ENCODE data around the gene SH3RF3. TPM values are rescaled to one million over a fixed set of nuclear protein-coding genes. Genes with fewer than 3 reads are reported as not detected.

SH3RF3 gene
- total RNA-seq, 1 experiment from 2014 or later = 0.87 TPM

DNA sequence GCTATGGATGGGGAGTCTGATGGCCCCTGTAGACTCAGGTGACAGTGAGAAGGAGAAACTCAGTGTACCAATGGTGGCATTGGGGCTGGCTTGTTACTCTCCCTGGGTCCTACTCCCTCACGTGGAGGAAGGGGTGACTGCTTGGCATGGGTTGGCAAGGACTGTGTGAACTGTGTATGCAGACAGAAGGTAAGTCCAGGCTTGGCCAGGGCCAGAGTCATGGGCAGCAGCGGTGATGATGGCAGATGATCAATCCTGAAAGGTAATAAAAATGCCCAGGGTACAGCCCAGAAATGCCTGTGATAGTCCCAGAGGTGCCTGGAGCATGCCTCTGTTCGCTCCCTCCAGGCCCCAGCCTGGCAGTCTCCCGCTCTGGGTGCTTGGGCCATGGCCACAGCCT, 153.9 kb downstream of the SH3RF3 start:
- no peak for DNase-seq (ENCODE audit: low spot score)

DNA sequence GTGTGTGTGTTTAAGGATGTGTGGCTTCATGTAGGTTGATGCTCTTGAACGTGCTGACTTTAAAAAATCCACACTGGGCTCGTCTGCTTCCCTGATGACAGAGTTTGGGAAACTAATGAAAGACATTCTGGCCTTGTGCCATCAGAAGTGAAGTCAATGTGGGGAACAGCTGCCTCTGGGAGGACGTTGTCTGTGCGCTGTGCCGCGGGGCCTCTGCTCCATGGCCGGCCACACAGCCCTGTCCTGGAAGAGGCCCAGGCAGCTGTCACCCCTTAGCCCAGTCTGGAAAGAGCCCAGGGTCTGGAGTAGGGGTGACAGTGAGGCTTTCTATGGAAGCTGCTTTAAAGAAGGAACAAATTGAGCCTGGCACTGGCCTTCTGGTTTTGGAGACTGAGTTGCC, 155.8 kb downstream of the SH3RF3 start:
- DNase-seq (ENCODE audit: low spot score) = no peak

DNA sequence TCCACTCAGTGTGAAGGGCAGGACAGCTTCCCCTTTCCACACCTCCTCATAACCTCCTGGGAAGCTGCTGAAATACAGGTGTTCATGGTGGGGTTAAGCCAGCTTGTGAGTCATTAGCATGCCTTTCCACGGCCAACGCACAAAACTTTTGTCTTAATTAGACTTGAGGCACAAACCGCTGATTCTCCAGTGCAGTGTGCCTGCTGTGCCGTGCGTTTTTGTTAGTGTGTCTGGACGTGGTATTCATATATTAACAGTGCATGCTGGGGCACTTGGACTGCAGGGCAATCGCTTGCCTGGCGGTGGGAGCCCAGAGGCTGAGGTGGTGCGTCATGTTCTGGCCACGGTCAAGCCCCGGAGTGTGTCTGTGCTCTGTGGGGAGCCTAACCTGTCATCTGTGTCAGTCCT, 156.2 kb downstream of the SH3RF3 start:
- DNase-seq (ENCODE audit: low spot score) = no peak

DNA sequence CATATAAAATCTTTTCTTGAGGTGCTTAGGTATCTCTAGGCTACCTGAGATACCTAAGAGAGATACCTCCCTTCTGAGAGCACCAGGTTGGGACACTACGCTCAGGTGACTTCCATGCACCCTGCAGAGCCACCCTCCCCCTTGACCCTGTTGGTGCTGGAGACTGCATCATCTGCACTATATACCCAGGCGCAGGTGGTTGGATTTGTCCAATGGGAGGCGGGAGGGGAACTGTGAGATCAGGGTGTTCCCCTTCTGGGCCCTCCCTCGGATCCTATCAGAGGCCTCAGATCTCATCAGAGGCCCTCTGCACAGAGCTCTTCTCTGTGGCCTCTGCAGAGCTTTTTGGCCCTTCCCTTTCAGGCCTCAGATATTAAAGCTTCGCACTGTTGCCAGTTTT, 158.4 kb downstream of the SH3RF3 start:
- DNase-seq (ENCODE audit: low spot score) = no peak

DNA sequence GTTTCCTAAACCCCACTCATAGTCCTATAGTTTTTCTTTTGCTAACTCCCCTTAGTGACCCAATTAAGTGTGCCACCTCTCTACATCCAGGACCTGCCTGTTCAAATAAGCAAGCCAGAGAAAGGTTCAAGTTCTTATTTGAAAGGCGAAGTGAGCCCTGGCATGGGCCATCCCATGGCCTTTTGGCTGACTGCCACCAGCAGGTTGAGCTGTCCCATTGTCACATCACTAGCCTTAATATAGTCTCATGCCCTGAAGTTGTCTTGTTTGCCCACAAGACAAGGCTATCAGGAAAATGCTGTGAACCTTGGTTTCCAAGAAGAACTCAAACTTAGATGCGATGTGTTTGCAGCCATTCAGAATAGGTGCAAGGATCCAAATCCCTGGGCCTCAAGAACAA, 158.8 kb downstream of the SH3RF3 start:
- DNase-seq (ENCODE audit: low spot score) = no peak

DNA sequence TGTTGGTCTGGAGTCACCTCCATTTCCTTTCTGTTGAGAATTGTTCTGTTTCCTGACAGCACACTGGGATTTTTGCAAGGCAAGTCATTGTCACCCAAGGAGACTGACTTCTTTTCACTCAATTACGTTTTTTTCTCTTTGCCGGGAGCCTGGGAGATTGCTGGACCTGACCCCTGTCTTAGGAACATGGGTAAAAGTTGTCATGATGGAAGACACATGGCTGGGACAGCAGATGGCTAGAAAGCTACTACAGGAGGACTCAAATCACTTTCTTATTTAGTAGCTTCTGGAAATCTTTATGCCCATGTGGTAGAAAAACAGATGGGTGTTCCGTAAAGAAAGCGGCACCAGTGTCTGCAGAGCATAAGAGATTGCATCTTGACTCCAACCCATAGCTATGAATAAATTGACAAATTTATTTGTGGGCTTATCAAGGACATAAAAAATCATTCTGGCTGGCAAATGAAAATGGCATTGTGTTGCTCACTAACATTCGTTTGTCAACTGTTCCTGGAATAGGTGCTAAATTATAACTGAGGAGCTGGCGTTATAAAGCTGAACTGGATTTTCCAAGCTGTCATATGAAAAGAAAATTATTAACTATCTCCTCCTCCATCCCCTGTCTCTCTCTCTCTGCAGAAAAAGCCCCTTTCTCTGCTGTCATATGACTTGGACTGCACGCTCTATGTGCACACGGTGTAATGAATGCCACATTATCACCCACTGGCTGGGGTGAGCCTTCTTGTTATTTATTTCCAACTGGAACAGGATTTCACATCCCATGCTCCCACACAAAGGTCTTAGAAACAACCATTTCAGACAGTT, 159.8 kb downstream of the SH3RF3 start:
- no peak for DNase-seq (ENCODE audit: low spot score)

DNA sequence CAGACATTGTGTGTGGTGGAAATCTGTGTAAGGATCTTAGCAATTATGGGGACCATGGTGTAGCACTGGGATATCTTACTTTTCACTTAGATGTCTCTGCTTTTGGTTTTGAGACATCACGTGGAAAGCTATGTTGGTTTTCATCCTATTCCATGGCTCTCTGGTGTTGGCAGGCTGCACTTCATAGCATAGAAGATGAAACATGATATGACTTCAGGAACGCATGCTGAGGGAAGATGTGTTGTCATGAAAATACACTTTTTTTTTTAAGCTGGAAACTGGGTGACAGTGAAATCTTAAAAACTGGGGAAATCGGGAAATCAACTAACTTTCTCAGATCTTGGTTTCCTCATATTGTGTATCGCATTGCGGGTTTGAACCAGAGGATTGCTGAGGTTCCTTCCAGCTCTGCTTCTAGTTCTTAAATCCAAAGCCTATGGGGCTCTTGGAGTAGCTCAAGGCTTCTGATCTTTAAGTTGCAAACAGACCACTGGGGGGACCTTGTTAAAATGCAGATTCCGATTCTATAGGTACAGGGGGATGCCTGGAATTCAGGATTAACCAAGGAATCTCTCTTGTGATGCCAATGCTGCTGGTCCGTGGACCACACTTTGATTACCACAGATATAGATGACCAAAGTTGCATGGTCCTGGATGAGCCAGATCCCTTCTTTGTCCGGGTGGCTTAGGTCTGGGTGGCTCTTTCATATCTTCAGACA, 160.7 kb downstream of the SH3RF3 start:
- no peak for DNase-seq (ENCODE audit: low spot score)

DNA sequence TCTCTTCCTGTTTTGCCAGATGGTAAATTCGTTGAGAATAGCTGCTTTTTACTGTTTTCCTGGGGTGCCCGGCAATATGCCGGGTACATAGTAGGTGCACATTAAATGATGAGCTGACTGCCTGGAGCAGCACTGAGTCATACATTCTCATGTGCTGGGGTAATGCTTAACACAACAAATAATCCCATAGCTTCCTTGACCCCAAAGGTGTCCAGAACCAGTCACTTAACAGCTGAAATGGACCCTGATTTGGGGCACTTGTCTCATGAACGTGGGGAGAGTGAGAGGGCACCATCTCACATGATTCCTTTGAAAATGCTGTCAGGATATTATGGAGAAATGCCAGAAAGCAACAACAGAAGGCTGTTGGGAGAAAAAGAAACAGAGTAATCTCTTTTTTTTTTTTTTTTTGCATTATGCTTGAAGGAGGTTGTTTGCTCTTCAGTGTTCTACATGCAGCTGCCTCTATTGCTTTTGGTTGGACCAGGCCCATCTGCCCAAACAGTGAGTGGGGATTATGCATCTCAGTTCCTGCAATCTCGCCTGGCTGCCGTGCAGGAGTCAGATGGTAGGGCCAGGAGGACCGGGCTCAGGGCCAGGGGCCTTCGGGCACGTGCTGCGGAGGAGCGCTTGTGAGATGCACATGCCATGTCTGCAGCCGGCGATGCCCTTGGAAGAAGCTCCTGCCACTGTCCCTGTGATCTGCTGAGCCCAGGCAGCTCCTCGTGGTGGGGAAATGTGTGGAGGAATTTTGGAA, 162.1 kb downstream of the SH3RF3 start:
- no peak for DNase-seq (ENCODE audit: low spot score)

DNA sequence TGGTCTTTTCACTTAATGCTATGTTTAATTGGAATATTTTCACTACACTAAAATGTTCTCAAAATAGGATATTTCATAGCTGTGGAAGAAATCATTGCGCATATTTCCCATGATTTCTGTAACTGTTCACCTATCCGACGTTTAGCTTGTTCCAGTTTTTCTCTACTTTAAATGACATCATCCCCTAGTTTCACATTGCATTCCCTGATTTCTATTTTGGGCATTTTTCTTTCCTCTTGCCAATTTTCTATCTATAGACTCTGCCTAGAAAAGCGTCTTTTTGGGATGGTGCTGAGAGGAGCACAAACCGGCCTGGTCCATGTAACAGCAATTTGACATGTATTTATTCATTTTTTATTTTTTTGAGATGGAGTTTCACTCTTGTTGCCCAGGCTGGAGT, 163.4 kb downstream of the SH3RF3 start:
- DNase-seq (ENCODE audit: low spot score) = no peak

DNA sequence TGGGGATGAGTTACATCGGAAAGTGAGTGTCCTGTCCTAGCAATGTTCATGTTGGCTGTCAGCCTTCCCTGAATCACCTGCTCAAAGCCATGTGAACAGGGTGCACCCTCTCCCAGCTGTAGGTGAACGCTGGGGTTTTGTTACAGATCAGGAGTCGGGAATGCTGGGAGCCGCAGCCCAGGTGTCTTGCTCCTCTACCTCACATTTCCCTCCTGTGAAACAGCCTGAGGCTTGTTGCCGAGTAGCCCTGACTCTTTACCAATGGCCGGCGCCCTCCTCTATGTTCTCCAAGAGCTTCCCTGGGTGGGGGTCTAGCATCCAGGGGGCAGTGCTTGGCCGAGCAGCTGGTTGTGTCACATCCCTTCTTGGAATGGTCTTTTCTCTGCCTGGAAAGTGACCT, 164.7 kb downstream of the SH3RF3 start:
- DNase-seq (ENCODE audit: low spot score) = no peak

DNA sequence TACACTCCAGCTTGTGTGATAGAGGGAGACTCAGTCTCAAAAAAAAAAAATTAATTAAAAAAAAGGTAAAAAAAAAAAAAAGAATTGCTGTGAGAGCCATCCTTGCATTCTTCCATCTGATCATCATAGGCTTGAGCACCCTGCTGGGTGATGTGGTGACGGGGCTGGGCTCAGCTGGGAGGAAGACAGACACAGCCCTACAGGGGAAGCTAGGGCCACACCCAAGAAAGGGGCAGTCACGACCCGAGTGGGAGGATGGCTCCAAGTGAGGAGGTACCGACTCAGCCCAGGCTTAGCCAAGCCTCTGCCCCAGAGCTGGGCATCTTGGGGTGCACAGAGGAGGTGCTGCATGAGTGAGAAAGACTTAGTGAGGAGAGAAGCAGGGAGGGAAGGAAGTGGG, 165.5 kb downstream of the SH3RF3 start:
- no peak for DNase-seq (ENCODE audit: low spot score)

DNA sequence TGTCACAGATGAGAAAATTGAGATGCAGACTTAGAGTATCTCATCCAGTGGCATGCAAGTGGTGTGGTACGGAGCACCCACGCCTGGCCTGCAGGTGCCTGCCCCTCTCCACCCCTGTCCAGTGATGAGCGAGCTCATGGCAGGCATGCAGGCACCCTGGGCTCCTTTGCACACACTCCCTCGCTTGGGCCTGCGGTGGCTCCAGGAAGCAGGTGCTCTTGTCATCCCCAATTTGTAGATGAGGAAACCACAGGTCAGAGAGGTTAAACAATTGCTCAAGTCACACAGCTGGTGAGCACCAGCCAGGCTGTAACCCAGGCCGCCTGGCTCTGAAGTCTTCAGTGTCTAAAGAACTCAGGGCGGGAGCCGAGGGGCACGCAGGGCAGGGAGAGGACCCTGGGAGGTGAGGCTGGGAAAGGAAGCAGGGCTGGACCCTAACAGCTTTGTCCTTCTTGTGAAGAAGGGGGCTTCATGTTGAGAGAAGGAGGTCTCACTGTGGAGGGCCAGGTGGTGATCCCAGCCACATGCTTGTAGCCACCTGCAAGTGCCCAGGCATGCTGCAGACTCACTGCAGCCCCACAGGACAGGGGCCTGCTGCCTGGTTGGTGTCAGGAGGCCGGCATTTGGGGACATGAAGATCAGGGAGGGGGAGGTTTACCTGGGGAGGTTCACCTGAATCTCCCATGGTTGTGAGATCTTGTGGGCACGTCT, 166.2 kb downstream of the SH3RF3 start:
- DNase-seq (ENCODE audit: low spot score) = no peak

DNA sequence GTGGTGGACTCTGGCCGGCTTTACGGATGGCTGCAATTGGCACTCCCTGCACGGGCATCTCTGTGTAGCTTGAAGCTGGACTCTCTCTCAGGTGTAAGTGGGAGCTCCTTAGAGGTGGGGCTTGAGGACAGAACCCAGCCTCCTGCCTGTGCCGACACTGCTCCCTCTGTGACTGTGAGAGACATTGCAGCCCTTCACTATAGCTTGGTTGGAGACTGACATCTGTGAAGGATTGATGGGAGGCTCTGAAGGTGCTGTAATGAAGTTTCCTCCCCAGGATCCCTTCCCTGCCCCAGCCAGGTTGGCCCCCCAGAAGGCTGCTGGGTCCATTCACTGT, 166.7 kb downstream of the SH3RF3 start:
- no peak for DNase-seq (ENCODE audit: low spot score)

DNA sequence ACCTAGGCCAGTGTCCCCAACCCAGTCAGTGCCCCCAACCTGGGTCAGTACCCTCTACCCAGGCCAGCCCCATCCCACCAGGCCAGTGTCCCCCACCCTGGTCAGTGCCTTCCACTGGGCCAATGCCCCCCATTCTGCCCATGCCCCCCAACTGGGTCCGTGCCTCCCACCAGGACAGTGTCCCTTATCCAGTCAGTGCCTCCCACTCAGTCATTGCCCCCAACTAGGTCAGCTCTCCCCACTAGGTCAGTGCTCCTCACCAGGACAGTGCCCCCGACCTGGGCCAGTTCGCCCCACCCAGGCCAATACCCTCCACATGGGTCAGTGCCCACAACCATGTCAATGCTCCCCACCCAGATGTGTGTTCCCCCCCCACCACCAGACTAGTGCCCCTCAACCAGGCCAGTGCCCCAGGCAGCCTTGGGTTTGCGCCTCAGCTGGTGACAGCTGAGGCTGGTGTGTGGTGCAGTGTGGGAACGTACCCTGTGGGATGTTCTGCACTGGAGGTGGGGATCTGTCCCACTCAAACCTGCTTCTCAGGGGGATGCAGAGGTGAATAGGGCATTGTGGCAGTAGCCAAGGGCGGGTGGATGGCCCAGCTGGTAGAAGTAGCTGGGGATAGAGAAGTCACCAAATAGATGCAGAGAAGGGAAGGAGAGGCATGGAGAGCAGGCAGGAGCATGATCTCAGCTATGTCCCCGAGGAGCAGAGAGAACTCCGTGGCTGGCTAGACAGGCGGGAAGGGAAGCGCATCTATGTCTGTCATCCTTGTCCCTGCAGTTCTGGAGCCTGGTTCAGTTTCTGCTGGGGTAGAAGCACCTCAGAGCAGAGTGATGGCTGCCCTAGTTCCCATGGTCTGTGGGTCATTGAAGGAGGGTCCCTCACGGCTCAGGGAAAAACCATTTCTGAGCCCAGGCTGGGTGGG, 168.8 kb downstream of the SH3RF3 start:
- no peak for DNase-seq (ENCODE audit: low spot score)

DNA sequence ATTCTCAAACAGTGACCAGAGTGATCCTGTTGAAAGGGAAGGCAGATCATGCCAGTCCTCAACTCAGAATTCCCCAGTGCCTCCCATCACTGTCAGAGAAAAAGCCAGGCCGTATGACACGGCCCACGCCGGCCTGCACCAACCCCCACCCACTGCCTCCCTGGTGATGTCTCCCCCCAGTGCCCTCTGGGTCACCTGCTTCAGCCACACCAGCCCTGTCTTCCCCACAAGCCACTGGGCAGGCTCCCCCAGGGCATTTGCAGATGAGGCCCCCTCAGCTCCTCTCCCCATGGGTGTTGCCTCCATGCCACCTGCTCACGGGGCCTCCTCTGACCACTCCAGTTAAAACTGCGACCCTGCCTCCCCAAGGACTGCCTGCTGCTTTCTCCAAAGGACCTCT, 169.8 kb downstream of the SH3RF3 start:
- no peak for DNase-seq (ENCODE audit: low spot score)

DNA sequence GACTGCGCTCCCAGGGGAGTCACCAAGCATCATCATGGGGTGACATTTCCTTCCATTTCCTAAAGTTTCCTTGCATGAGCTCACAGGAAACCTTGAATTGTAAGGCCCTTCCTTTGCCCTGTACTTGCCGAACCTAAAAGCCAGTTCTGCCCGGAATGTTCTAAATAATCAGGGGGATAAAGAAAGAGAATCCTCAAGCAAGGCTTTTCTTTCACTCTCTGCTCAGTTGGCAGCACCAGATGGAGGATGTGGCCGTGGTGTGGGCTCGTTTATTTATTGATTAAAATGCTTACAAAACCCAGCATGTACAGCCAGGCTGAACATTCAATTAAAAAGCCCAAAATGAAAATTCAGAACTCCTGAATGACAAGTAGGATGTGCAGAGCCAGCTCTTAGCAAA, 170.5 kb downstream of the SH3RF3 start:
- no peak for DNase-seq (ENCODE audit: low spot score)

DNA sequence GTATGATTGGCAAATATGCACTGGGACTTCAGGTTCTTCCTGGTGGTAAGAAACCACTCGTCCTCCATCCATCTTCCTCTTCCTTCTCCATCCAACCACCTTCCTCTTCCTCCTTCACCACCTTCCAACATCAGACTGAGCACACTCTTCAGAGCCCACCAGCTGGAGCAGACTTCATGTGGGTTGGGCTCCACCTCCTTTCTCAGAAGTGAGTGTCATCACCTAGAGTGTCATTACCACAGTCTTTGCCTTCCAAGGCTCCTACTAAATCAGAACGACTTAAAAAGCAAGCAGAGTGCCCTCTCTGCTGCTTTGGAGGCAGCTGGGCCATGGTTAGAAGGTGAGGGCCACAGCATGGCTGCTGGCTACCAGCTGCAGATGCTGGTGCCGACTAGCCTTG, 171.6 kb downstream of the SH3RF3 start:
- no peak for DNase-seq (ENCODE audit: low spot score)

DNA sequence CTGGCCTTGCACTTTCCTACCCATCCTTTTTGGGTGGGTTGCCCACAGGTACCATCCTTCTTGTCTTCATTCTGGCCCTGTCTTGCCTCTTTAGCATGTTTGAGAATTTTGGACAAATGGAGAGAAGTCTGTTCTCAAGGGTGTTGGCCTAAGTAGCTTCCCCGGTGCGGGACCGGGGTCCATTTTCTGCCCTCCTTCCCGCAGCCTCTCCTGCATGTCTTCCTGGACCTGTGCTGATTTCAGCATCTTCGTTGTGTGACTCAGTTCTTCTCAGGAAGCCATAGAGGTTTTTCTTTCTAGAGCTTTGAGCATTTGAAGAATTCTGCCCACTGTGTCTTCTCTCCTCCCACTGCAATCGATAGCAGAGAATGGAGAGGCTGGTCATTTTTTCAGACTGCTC, 172.7 kb downstream of the SH3RF3 start:
- no peak for DNase-seq (ENCODE audit: low spot score)

DNA sequence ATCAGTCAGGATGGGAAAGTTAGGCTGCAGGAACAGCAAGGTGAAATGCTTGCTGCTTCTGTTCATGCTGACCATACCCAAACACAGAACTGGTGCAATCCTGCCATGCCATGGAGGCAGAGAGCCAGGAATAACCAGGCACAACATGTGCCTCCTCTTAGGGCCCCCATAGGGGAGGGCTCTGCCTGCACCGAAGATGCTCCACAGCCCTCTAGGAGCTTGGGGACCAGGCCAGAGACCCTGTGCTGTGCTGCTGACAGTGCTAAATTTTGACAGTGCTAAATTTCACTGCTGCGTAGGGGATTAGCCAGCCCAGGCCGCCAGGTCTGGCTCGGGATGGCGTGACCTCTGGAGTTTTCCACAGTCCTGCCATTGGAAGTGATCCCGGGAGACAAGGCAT, 173.3 kb downstream of the SH3RF3 start:
- no peak for DNase-seq (ENCODE audit: low spot score)

DNA sequence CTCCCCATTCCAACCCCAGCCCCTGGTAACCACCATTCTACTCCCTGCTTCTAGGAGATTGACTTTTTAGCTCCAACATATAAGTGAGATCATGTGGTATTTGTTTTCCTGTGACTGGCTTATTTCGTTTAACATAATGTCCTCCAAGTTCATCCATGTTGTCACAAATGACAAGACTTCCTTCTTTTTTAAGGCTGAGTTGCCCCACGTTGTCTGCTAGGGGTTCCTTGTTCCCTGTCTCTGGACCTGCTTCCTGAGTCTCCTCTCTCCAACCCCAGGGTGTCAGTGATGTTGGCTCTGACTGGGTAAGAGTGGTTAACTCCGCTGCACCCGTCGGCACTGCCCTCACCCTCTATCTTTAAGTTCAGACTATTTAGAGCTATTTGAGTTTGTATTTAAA, 175.2 kb downstream of the SH3RF3 start:
- no peak for DNase-seq (ENCODE audit: low spot score)
